Activated CD4-positive, alpha-beta T cell treated with anti-CD3 and anti-CD28 coated beads, Interleukin-2, amount 50 U/mL, for 16 hours (primary cell): ENCODE measurements around the gene GCDH.
A peak's percentile ranks its signal among the peaks of the same experiment; 100 is the strongest.
"Not testable (repeated sequence)": the region's sequence is repeated elsewhere in the genome, so short reads cannot be mapped to it uniquely, and the experiment has no call there.

Source experiments
- DNase-seq: peaks from one replicate; pipeline ENCODE4 v3.0.0-alpha.2; 2020

The GCDH gene

GRCh38 chr19:12890787-12891552 is at the start of gene GCDH:
TSS of gene GCDH (plus strand) at chr19:12891160. CDS start at chr19:12891305, 145 bp downstream.
- DNase-seq: peak; percentile 99

GRCh38 chr19:12842511-12842910 is 48.4 kb upstream of the GCDH start:
- DNase-seq: no peak

GRCh38 chr19:12843328-12843727 is 47.6 kb upstream of the GCDH start:
- DNase-seq: no peak

GRCh38 chr19:12843999-12844732 is 46.8 kb upstream of the GCDH start:
- no peak for DNase-seq

DNA sequence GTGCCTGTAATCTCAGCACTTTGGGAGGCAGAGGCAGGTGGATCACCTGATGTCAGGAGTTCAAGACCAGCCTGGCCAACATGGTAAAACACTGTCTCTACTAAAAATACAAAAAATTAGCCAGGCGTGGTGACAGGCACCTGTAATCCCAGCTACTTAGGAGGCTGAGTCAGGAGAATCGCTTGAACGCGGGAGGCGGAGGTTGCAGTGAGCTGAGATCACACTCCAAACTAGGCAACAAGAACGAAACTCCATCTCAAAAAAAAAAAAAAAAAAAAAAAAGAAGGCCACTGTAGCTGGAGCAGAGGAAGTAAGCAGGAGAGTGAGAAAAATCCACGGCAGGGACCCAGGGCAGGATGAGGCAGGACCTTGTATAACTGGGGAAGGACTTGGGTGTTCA is 44.3 kb upstream of the GCDH start:
- not testable (repeated sequence) for DNase-seq

DNA sequence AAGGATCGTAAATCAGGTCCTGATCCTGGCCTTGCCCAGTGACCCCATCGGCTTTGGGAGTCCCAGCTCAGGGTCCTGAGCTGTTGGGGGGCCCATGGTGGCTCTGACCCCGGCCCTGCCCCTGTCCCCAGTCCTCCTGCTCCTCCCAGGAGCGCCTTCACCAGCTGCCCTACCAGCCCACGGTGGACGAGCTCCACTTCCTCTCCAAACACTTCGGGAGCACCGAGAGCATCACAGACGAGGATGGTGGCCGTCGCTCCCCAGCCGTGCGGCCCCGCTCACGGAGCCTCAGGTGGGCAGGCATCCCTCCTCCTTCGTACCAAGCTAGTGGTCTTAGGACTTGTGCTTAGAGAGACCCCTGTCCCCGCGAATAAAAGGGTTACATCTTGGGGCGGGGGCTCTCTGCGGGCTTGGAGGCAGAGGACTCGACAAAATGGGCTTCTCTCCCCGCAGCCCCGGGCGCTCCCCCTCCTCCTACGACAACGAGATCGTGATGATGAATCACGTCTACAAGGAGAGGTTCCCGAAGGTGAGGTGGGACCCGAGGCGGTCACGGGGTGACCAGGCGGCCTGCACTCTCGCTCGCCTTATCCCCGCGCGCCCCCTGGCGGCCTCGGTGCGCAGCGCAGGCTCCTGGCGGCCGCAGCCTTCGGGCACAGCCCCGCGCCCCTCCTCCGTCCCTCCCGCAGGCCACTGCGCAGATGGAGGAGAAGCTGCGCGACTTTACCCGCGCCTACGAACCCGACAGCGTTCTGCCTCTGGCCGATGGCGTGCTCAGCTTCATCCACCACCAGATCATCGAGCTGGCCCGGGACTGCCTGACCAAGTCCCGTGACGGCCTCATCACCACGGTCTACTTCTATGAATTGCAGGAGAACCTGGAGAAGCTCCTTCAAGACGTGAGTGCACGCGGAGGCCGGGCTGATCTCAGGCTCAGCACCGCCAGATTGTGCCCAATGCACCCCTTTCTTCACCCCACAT is 43.5 kb upstream of the GCDH start:
- peak; percentile 86 for DNase-seq

GRCh38 chr19:12856653-12857052 is 34.3 kb upstream of the GCDH start:
- DNase-seq: no peak

DNA sequence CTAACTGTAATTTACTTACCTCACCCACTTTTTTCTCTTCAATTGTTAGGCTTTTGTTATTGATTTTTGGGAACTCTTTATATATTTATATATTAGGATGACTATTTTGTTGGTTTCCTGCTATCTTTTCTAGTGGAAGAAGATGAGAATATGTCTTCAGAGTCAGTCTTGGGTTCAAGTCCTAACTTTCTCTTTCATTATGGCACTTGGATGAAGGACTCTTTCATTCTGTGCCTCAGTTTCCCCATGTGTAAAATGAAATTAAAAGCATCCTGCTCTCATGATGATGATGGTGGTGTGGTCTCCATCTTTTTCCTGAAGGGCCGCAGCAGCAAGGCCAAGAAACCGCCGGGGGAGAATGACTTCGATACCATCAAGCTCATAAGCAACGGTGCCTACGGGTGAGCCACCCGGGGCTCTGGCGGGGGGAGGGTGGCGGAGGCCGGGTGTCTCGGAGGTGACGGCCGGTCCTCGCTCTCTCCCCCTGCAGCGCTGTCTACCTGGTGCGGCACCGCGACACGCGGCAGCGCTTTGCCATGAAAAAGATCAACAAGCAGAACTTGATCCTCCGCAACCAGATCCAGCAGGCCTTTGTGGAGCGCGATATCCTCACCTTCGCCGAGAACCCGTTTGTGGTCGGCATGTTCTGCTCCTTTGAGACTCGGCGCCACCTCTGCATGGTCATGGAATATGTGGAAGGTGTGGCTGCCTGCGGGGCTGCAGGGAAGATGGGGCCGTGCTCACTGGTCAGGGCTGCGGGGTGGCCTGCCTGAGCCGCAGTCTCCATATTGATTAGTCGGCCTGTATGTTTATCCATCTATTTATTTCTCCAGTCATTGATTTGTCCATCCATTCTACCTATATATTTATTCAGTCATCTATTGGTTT is 32.7 kb upstream of the GCDH start:
- DNase-seq: no peak

GRCh38 chr19:12859546-12859945 is 31.4 kb upstream of the GCDH start:
- no peak for DNase-seq

DNA sequence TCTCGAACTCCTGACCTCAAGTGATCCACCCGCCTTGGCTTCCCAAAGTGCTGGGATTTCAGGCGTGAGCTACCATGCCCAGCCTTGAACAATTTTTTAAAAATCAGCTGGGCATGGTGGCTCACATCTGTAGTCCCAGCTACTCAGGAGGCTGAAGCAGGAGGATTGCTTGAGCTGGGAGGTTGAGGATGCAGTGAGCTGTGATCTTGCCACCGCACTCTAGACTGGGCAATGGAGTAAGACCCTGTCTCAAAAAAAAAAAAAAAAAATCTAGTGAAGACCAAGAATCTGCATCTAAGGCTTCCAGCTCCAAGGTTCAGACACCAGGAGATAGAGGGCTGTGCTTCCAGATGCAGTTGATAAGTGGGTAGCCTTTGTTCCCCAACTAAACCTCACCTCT is 26.8 kb upstream of the GCDH start:
- no peak for DNase-seq

DNA sequence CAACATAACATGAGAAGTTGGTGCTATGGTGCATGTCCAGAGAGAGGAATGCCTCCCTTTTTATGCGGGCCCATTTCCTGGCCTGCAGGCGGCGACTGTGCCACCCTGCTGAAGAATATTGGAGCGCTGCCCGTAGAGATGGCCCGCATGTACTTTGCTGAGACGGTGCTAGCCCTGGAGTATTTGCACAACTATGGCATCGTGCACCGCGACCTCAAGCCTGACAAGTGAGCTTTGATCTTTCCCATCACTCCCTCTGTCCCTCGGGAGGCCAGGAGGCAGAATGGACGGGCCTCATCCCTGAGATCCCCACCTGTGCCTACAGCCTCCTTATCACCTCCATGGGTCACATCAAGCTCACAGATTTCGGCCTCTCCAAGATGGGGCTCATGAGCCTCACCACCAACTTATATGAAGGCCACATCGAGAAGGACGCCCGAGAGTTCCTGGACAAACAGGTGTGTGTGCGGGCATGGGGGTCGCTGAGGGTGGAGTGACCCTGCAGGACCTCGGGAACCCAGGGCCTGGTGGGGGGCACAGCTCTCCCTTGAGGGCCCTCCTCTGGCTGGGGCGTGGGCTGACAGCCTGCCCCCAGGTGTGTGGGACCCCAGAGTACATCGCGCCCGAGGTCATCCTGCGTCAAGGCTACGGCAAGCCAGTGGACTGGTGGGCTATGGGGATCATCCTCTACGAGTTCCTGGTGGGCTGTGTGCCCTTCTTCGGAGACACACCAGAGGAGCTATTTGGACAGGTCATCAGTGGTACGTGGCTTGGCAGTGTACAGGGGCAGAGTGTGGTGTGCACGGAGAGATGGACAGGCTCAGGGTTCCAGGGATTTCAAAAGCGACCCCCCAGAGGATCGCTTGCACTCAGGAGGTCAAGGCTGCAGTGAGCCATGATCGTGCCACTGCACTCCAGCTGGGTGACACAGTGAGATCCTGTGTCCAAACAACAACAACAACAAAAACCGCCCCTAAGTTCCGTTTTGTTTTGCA is 25.9 kb upstream of the GCDH start:
- no peak for DNase-seq

DNA sequence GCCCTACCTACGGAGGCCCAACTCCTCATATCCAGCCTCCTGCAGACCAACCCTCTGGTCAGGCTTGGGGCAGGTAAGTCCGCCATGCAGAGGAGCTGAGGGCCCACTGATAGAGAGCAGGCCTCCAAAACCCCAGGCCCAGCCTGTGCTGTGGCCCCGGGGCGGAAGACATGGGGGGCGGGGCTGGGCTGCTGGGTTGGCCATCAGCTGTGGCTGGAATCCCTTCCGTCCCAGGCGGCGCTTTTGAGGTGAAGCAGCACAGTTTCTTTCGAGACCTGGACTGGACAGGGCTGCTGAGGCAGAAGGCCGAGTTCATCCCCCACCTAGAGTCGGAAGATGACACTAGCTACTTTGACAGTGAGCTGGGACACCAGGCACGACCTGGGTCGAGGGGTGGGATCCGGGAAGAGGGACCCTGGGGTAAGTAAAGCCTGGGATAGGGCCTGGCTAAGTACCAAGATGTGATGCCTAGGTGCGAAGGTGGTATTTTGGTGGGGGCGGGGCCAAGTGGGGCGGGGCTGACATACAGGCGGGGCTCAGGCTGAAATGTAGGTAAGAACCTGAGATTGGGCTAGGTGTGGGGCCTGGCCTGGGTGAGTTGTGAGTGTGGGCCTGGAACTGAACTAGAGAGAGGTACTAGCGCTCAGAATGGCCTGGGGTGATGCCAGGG is 25.1 kb upstream of the GCDH start:
- DNase-seq: no peak

- DNase-seq: no peak
These were observed 24.4 kb upstream of the GCDH start for GRCh38 chr19:12866416-12867119.

DNA sequence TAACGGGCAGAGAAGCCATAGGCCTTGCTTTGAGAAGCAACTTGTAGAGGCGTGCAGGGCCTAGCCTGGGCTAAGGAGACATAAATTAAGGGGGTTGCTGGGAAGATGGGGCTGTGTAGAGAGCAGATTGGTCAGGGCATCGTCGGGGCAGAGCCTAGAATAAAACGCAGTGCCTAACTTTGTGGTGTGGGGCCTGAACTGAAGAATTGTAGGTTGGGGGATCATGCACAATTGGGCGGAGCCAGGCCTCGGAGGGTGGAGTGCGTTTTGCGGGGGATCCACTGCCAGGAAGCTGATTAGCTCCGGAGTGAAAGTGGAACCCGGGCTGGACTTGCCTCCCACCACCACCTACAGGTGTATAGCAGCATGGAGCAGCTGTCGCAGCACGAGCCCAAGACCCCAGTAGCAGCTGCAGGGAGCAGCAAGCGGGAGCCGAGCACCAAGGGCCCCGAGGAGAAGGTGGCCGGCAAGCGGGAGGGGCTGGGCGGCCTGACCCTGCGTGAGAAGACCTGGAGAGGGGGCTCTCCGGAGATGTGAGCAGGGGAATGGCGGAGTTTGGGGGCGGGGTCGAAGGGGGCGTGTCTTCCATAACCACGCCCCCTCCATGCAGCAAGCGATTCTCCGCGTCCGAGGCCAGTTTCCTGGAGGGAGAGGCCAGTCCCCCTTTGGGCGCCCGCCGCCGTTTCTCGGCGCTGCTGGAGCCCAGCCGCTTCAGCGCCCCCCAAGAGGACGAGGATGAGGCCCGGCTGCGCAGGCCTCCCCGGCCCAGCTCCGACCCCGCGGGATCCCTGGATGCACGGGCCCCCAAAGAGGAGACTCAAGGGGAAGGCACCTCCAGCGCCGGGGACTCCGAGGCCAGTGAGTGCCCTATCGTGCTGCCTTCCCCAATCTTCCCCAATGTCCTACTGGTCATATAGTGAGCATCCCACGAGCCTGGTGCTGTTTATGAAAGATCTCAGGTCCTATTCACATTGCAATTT is 23.6 kb upstream of the GCDH start:
- DNase-seq: peak; percentile 55

GRCh38 chr19:12868540-12869112 is 22.3 kb upstream of the GCDH start:
- no peak for DNase-seq

DNA sequence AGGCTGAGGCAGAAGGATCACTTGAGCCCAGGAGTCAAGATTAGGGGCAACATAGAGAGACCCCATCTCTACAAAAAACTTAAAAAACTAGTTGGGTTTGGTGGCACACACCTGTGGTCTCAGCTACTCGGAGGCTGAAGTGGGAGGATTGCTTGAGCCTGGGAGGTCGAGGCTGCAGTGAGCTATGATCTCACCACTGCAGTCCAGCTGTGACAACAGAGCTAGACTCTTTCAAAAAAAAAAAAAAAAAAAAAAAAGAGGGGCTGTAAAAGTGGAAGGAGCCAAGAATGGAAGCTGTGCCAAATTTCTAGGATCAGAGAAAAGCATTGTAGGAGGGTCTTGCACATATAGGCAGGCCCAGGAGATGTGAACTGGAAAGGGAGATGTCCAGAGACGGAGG is 19.3 kb upstream of the GCDH start:
- DNase-seq: no peak

- DNase-seq: no peak
These were observed 18.7 kb upstream of the GCDH start for GRCh38 chr19:12872255-12872654.
